GM19372 (cell line): Measurements from ENCODE around the gene MPP3.

ENCODE experiments used
- ATAC-seq: cut with Tn5 transposase; IDR thresholded peaks from one replicate; pipeline ENCODE4 v1.9.1; 2021; ENCODE audit warnings: mild to moderate bottlenecking, low read depth, moderate library complexity; ENCODE audit not compliant: unreplicated experiment

MPP3 gene

DNA sequence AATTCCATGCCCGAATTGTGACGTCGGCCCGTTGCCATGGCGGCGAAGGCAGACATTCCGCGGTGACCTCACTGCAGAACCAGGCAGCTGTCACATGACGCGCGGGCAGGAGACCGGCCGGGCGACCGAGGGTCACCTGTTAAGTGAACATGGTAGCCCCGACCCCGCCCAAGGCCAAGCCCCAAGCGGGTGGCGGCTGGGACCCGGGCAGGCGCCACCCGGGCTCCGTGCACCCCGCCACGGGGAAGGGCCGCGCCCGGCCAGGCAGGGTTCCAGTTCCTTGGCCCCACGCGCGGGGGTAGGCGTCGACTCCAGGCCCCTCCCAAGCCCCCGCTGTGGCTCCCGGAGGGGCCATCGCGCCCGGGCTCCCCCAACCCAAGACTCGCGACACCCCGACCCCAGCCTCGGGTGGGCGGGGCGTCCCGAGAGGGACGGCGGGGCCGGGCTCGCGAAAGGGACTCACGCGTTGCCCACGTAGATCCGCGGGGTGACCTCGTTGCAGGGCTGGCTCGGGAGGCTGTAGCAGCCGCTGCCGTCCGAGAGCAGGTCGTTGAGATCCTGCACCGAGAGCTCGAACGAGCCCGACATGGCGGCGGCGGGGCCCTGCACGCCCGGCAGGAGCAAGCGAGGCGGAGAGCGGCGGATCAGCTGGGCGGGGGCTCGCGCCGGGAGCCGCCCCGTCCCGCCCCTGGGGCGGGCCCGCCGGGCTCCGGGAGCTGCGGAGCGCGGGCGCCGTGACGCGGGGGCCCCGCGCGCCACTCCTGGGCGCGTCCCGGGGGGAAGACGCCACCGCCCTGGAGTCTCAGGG lies 54.4 kb downstream of the MPP3 start, which contains the start of gene DUSP3:
TSS of gene DUSP3 (minus strand) at position 641 of the 808 bp plus-strand sequence. CDS start at position 588, 53 bp downstream.
- ATAC-seq = peak; percentile 81

DNA sequence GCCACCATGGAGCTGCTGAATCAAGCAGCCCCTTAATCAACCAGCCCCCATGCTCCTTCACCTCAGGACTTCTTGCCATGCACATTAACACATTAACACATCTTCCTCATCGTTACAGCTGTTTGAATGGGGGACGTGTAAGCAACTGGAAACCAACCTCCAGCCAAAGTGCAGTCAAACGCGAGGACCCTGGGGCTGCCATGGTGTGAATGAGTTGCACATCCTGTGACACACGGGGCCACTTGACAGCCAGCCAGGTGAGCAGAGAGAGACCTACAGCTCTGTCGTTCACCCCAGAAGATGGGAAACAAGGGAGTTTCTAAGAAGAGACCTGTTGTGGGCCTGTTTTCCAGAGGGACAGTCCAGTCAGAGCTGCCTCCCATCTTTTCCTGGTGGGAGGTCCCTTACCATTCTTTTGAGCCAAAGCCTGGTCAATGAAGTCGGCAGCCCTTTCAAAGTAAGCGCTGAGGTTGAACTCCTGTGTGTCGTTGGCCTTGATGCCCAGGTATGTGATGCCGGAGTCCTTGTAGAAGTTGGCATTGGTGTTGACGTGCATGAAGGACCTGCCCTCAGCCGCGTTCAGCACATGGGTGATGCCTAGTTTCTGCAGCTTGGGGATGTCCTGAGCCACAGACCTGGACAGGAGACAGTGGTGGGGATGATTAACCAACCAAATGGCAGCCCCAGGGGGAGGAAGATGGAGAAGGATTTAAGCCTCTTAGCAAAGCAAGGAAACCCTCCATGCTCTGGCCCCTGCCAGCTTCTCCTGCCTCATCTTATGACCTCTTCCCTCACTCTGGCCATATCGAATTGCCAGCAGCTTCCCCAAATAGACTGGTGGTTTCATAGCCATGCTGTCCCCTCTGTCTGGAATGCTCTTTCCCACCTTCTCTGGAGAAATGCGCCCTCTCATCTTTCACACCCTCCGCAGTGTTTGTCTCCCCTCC lies 58.4 kb downstream of the MPP3 start:
- no peak for ATAC-seq

- no peak for ATAC-seq
These were observed 59.9 kb downstream of the MPP3 start for GRCh38 chr17:43772877-43773648.

DNA sequence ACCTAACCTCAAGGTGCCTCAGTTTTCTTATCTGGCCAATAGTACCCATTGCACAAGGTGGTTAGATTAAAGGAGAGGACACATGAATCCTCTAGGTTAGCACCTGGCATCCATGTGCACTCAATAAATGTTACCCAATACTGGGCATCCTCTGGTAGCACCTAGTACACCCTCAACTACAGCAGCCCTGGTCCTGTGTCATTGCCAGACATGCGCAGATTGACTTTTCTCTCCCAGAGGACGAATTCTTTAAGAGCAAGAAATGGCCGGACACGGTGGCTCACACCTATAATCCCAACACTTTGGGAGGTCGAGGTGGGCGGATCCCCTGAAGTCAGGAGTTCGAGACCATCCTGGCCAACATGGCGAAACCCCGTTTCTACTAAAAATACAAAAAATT lies 61.5 kb downstream of the MPP3 start:
- ATAC-seq = no peak

DNA sequence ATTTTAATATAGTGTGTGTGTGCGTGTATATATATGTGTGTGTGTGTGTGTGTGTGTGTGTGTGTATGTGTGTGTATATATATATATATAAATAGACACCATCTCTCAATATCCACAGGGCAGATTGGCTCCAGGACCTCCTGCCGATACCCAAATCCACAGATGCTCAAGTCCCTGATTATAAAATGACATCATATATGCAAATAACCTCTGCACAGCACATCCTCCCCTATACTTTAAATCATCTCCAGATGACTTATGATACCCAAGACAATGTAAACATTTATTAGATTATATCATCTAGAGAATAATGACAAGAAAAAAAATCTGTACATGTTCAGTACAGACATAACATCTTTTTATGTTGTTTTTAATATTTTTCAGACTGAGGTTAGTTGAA lies 62.0 kb downstream of the MPP3 start:
- ATAC-seq = no peak

DNA sequence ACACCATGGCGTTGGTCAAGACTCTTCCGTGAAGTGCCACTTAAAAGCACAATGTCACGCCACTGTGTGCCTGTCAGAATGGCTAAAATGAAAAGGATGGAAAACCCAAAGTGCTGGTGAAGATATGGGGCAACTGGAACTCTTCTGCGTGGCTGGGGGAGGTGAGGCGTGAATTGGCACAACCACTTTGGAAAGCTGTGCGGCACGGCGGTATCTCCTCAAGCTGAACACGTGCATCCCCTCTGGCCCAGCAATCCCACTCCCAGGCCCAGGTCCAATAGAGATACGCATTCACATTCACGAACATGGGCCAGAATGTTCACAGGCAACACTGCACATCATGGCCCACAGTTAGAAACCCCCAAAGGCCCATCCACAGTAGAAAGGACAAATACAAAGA lies 63.1 kb downstream of the MPP3 start:
- ATAC-seq = no peak

DNA sequence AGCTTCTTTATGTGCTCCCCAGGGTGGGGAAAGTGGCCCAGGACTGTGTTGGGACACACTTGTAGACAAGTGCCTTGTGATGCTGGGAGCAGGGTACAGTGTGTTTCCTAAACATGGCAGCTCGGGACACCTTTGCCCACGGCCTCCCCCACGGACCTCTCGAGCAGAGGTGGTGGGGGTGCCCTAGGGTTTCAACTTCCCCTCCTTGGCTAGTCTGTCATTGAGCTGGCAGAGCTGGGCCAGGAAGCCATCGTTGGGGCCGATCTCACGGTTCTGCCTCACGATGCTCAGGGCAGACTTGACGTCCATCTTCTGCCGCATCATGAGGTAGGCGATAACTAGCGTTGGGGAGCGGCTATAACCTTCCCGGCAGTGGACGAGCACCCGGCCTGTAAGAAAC lies 63.5 kb downstream of the MPP3 start:
- no peak for ATAC-seq

- no peak for ATAC-seq
These were observed 64.0 kb downstream of the MPP3 start for GRCh38 chr17:43768943-43769342.

GRCh38 chr17:43768382-43768781 lies 64.6 kb downstream of the MPP3 start:
- ATAC-seq = no peak

- ATAC-seq = no peak
These were observed 65.3 kb downstream of the MPP3 start for GRCh38 chr17:43767713-43768059.

GRCh38 chr17:43767053-43767712 lies 65.8 kb downstream of the MPP3 start:
- no peak for ATAC-seq

- no peak for ATAC-seq
These were observed 66.4 kb downstream of the MPP3 start for GRCh38 chr17:43766413-43767052.

GRCh38 chr17:43760254-43760852 lies 72.6 kb downstream of the MPP3 start:
- ATAC-seq = no peak

DNA sequence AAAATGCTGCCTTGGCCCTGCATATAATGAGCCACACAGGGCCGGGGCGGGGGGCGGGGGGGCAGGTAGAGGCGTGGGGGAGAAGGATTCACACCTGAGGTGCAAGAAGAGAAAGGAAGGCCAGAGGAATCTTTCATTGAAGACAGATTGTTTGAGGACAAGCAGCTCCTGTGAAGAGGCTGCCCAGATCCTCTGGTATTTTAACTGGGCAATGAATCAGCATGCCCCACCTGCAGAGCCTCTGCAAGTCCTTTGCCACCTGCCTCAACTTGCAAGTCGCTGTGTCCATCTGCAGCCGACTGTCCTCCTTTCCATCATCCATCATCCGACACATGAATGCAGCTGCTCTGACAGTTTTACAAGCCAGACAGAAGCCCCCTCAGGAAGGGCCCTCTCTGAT lies 73.1 kb downstream of the MPP3 start:
- no peak for ATAC-seq

- ATAC-seq = no peak
These were observed 74.3 kb downstream of the MPP3 start, which contains the start of gene SOST for GRCh38 chr17:43758497-43759174. Gene SOST (minus strand): TSS chr17:43758791. CDS start chr17:43758741, 50 bp downstream.

DNA sequence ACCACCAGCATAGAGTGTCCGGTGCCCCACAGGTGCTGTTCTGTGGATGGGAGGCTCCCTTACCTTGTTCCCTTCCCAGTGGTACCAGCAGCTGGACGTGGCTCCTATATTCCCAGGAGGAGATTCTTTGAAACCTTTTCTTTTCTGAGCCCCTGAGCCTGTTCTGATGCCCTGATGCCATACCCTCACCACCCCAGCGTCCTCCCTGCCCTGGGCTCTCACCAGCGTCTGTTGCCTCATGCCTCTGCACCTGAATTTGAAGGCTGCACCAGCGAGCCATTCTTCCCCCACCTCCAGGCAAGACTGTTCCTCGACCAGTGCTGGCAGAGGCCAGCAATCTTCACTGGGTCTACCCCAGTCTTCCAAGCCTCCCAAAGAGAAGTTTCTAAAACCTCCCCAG lies 74.9 kb downstream of the MPP3 start:
- no peak for ATAC-seq

- ATAC-seq = no peak
These were observed 75.7 kb downstream of the MPP3 start for GRCh38 chr17:43757171-43757660.

- ATAC-seq = no peak
These were observed 76.7 kb downstream of the MPP3 start for GRCh38 chr17:43756201-43756600.
